H1 (cell line): Measurements from ENCODE around the gene ELP4. TPM values are rescaled to one million over a fixed set of nuclear protein-coding genes. Genes with fewer than 3 reads are reported as not detected.

Experiments used
- FOSL1 ChIP-seq: IDR thresholded peaks from 2 replicates; pipeline ENCODE4 v1.6.1; 2011; ENCODE audit warnings: mild to moderate bottlenecking, low read depth, low read length, moderate library complexity; ENCODE audit not compliant: insufficient read depth
- RNF2 ChIP-seq: fragments of 200-900, 300-1000 bp; sonication (generic); IDR thresholded peaks from 2 replicates; pipeline ENCODE4 v1.7.1; 2016; ENCODE audit warnings: borderline replicate concordance, low read depth, mild to moderate bottlenecking, antibody characterized with exemption, low read length; ENCODE audit not compliant: poor library complexity, severe bottlenecking; ENCODE audit errors: missing control alignments
- polyA plus RNA-seq, 7 experiments: library from polyadenylated mRNA; depleted of rRNA in 3 of 7; stranded (reverse) in 5 of 7; unstranded in 2 of 7; fragments of >200 nt in 5 of 7; fragments of 200-250 nt in 2 of 7; gene quantifications; 1 replicate in 5 of 7; 2 replicates in 1 of 7; 4 replicates in 1 of 7; pipeline versions ENCODE4 v1.2.1 to v1.2.3, GENCODE V29; 2011 to 2013; ENCODE audit warnings: missing spikeins in 2 of 7, mixed read lengths in 2 of 7
- total RNA-seq: library from RNA; stranded (reverse); fragmentation: NEBNext Ultra II Directional; extraction: Animal tissue kit (Norgen Biotek cat#: 25700); gene quantifications from 2 replicates; pipeline ENCODE4 v1.2.1, GENCODE V29; 2021

Gene ELP4
- total and polyA plus RNA-seq, 2 of the 8 experiments (the other 6 are each of a cell fraction or from before 2014, with no cell fraction given), result 14.0 to 18.6 TPM

GRCh38 chr11:31479066-31479465, 30.5 kb upstream of the ELP4 start (continued):
- TF ChIP-seq RNF2, result no peak
- no peak for TF ChIP-seq FOSL1
- TF ChIP-seq, all 59 proteins: peak for 0
